Duodenal mucosa (tissue), 2 donors: Measurements from ENCODE around the gene TMUB2.

Experiments
- H3K27ac ChIP-seq: one replicate; pipeline ENCODE4 v1.7.0; 2013; ENCODE audit warnings: low read depth, low read length
- H3K27me3 ChIP-seq, 2 donors: one replicate each; pipeline ENCODE4 v1.7.0; 2013; ENCODE audit warnings: low read length in 2 of 2, control low read depth in 1 of 2; ENCODE audit not compliant: insufficient read depth in 2 of 2, control insufficient read depth in 1 of 2
- H3K36me3 ChIP-seq, 2 donors: one replicate each; pipeline ENCODE4 v1.7.0; 2013; ENCODE audit warnings: low read length in 2 of 2, control low read depth in 1 of 2; ENCODE audit not compliant: insufficient read depth in 2 of 2, control insufficient read depth in 1 of 2
- H3K4me1 ChIP-seq, 2 donors: one replicate each; pipeline ENCODE4 v1.7.0; 2013; ENCODE audit warnings: low read length in 2 of 2, control low read depth in 1 of 2; ENCODE audit not compliant: insufficient read depth in 2 of 2, control insufficient read depth in 1 of 2
- H3K4me3 ChIP-seq, 2 donors: one replicate each; pipeline ENCODE4 v1.7.0; 2013; ENCODE audit warnings: low read length in 2 of 2, low read depth in 1 of 2
- H3K9ac ChIP-seq, 2 donors: one replicate each; pipeline ENCODE4 v1.7.0; 2013; ENCODE audit warnings: low read length in 2 of 2, low read depth in 1 of 2
- H3K9me3 ChIP-seq, 2 donors: one replicate each; pipeline ENCODE4 v1.7.0; 2013; ENCODE audit warnings: low read length in 2 of 2, control low read depth in 1 of 2; ENCODE audit not compliant: control insufficient read depth in 1 of 2

The TMUB2 gene

DNA sequence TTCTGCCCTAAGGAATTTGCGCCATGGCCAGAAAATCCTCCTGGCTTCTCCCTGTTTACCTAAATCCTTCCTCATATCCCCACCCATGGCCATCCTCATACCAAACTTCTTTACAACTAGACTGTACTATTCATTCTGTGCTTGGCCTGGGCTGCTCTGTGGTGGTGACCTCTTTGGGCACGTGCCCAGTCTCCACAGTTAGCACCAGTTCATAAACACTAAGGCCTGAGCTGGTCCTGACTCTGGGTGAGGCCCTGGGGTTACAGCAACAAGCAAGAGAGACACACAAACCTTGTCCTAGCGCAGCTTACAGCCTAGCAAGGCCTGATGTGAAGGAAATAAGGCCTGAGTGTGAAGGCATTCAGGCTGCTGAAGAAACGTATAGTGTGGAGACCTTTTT is 16.0 kb downstream of the TMUB2 start:
- H3K27ac ChIP-seq: no peak overlapping the region
- peak overlapping the region in 1 of 2 donors; percentile 14 for H3K9ac ChIP-seq
- H3K9me3 ChIP-seq: no peaks in the 10 kb centered on the region
- no peaks in the 10 kb centered on the region for H3K27me3 ChIP-seq
- peaks cover 22 to 29% of the 10 kb centered on the region in 2 donors for H3K4me1 ChIP-seq
- H3K4me3 ChIP-seq: no peak overlapping the region
- H3K36me3 ChIP-seq: peaks cover 9 to 13% of the 10 kb centered on the region in 2 donors

DNA sequence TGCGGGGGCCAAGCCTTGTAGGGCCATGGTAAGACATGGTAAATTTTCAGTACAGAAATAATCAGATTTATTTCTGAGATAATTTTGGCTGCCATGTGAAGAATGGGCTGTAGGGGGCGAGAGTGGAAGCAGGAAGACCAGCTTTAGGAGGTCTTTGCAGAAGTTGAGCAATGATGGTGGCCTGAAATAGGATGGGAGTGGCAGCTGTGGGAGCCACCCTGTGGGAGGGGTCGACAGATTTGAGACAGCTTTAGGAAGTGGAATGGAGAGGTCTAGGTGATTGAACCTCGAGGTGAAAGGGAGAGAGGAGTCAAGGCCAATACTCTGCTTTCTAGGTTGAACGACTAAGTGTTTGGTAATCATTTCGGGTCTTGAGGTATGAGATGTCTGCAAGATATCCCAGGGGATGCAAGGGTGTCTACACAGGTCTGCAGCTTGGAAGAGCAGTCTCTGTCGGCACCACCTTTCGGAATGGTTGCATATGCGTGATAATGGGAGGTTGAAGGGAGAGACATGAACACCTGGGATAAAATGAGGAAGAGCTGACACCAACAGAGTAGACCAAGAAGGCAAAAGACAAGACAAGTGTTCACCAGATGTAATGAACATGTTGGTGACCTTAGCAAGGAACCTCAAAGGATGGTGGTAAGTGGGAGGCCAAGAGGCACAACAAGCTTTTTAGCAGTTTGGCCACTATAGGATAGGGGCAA is 17.1 kb downstream of the TMUB2 start:
- no peaks in the 10 kb centered on the region for H3K9me3 ChIP-seq
- no peak overlapping the region for H3K9ac ChIP-seq
- H3K4me3 ChIP-seq: no peak overlapping the region
- no peak overlapping the region for H3K27ac ChIP-seq
- peaks cover 15 to 22% of the 10 kb centered on the region in 2 donors for H3K4me1 ChIP-seq
- no peaks in the 10 kb centered on the region for H3K27me3 ChIP-seq
- H3K36me3 ChIP-seq: peaks cover 17 to 23% of the 10 kb centered on the region in 2 donors

DNA sequence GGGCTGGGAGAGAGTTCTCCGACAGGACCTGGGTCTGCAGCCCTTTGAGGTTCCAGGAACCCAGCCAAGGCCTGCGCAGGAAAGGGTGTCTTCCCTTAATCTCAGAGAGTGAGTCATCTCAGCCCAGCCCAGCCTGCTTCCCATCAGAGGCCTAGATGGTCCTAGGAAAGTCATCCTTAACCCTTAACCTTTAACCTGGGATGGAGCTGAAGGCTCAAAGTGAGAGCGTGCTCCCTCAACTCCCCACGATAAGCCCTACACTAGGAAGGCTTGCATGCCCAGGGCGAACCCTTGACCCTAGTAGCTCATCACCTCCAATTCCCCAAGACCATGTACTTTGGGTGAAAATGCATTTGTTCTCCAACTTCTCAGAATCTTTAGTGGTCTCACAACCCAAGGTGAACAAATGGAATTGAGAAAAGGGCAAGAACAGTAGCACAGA is 17.7 kb downstream of the TMUB2 start:
- Histone ChIP-seq H3K27me3 (no peaks in the 10 kb centered on the region), H3K4me1 (peaks cover 15 to 22% of the 10 kb centered on the region in 2 donors), H3K27ac (no peak overlapping the region), H3K9me3 (no peaks in the 10 kb centered on the region), H3K9ac (no peak overlapping the region), H3K36me3 (peaks cover 17 to 28% of the 10 kb centered on the region in 2 donors), H3K4me3 (no peak overlapping the region)

DNA sequence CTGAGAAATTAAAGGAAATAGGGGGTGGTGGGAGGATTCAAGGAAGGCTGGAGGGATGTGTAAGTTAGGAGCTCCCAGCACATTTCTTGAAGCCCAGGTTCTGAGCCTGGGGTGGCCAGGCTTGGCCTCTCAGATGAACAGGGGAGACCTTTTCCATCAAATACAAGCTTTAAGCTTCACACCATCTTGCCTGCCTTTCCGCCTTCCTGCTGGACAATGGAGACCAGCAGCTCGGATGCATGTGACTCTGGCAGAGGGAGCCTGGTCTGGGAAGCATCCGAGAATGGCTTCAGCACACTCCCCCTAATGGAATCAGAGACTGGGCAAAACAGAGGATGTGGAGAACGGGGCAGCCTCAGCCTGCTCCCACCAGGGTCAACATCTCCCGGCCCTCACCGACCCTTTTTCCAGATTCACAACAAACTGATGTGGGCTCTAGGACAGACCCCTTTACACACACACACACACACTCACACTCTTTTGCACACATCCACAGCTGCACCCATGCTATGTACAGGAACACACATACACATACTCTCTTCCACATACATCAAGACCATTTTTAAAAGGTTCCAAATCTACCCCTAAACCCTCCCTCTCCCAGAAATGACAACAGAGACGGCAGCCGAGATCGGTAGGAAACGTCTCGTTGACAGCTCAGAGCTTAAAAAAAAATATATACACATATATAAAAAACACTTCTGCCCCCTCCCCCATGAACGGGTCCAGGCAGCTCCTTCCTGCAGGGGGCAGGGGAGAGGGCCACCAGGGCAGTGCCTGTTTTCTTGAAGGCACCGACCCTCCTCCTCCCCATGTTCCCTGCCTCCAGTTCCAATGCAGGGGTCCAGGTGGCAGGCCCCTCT is 19.4 kb downstream of the TMUB2 start:
- peaks cover 17 to 37% of the 10 kb centered on the region in 2 donors for H3K36me3 ChIP-seq
- H3K4me3 ChIP-seq: no peak overlapping the region
- no peak overlapping the region for H3K9ac ChIP-seq
- no peak overlapping the region for H3K27ac ChIP-seq
- H3K27me3 ChIP-seq: no peaks in the 10 kb centered on the region
- H3K9me3 ChIP-seq: no peaks in the 10 kb centered on the region
- peaks cover 18 to 28% of the 10 kb centered on the region in 2 donors for H3K4me1 ChIP-seq

DNA sequence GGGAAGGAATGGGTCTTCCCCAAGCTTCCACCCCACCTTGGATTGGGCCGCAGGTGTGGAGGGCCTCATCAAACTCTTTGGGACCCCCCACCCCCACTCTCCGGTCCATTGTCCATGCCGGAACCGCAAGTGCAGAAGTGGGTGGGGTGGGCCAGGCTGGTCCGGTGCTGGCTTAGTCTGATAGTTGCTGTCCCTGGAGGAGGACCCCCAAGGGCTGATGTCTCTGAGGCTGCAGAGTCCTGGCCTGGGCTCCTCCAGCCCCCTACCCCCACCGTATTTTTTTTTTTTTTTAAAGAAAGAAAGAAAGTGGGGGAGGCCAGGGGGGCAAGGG is 20.0 kb downstream of the TMUB2 start:
- peaks cover 18 to 28% of the 10 kb centered on the region in 2 donors for H3K4me1 ChIP-seq
- H3K4me3 ChIP-seq: no peak overlapping the region
- no peak overlapping the region for H3K27ac ChIP-seq
- H3K9ac ChIP-seq: no peak overlapping the region
- no peaks in the 10 kb centered on the region for H3K27me3 ChIP-seq
- H3K9me3 ChIP-seq: no peaks in the 10 kb centered on the region
- peaks cover 17 to 43% of the 10 kb centered on the region in 2 donors for H3K36me3 ChIP-seq

DNA sequence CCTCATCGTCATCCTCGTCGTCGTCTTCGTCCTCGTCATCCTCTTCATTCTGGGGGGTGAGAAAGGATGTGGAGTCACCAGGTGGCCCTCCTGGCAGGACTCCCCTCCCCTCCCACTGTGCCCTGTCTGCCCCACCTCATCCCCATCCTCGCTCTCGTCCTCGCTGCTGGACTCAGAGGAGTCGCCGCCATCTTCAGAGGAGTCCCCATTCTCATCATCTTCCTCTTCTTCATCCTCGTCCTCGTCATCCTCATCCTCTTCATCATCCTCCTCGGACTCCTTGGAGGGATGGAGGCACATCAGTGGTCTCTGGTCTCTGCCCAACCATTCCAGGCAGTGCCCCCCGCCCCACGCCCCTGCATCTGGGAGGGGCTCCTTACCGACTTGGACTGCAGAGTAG is 20.5 kb downstream of the TMUB2 start:
- H3K36me3 ChIP-seq: peaks cover 17 to 43% of the 10 kb centered on the region in 2 donors

DNA sequence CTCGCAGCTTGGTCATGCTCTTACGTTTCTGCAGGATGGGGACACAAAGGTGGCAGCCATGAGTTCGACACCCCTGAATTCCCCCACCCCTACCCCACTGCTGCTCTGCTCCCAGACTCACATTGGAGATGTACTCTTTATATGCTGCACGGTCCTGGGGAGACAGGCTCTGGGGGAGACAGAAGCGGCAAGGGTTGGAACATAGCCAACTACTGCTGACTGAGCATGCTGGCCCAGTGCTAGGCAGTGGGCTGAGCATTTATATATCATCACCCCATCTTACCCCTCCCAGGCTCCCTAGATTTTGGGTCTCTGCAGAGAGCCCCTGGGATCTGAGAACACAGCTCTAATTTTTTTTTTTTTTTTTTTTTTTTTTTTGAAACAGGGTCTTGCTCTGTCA is 21.0 kb downstream of the TMUB2 start:
- Histone ChIP-seq H3K9ac (no peak overlapping the region), H3K27ac (no peak overlapping the region), H3K4me1 (peaks cover 18 to 28% of the 10 kb centered on the region in 2 donors), H3K9me3 (no peaks in the 10 kb centered on the region), H3K4me3 (no peak overlapping the region), H3K27me3 (no peaks in the 10 kb centered on the region), H3K36me3 (peaks cover 17 to 43% of the 10 kb centered on the region in 2 donors)

More for the DNA sequence above, 20.5 kb downstream of the TMUB2 start:
- no peaks in the 10 kb centered on the region for H3K27me3 ChIP-seq
- no peak overlapping the region for H3K9ac ChIP-seq
- H3K9me3 ChIP-seq: no peaks in the 10 kb centered on the region
- peaks cover 18 to 28% of the 10 kb centered on the region in 2 donors for H3K4me1 ChIP-seq
- H3K27ac ChIP-seq: no peak overlapping the region
- no peak overlapping the region for H3K4me3 ChIP-seq

DNA sequence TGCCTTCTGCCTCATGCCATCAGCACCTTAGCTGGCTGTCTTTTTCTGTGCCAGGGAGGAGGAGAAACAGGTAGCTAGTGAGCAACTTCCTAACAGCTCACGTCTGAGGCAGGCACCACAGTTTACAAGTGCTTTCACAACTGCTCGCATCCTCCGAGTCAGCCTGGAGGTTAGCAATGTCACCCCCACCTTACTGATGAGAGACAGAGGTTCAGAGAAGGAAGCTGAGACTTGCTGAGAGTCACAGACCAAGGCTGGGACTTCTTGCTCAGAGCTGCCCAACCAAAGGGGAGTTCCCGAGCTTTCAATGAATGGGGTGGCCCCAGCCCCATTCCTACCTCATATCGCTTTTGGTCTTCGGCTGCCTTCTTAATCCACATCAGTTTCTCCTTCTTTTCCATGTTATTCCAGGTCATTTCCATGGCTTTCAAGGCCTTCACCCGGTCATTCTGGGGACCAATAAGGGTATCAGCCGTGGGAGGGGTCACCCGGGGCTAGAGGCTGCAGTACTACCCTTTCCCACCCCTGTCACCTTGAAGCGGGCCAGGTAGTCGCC is 23.1 kb downstream of the TMUB2 start:
- Histone ChIP-seq H3K4me1 (peaks cover 3 to 13% of the 10 kb centered on the region in 2 donors), H3K9me3 (no peaks in the 10 kb centered on the region), H3K4me3 (no peak overlapping the region), H3K9ac (peak overlapping the region in 1 of 2 donors; percentile 44), H3K27me3 (no peaks in the 10 kb centered on the region), H3K27ac (no peak overlapping the region), H3K36me3 (peaks cover 25 to 58% of the 10 kb centered on the region in 2 donors)

DNA sequence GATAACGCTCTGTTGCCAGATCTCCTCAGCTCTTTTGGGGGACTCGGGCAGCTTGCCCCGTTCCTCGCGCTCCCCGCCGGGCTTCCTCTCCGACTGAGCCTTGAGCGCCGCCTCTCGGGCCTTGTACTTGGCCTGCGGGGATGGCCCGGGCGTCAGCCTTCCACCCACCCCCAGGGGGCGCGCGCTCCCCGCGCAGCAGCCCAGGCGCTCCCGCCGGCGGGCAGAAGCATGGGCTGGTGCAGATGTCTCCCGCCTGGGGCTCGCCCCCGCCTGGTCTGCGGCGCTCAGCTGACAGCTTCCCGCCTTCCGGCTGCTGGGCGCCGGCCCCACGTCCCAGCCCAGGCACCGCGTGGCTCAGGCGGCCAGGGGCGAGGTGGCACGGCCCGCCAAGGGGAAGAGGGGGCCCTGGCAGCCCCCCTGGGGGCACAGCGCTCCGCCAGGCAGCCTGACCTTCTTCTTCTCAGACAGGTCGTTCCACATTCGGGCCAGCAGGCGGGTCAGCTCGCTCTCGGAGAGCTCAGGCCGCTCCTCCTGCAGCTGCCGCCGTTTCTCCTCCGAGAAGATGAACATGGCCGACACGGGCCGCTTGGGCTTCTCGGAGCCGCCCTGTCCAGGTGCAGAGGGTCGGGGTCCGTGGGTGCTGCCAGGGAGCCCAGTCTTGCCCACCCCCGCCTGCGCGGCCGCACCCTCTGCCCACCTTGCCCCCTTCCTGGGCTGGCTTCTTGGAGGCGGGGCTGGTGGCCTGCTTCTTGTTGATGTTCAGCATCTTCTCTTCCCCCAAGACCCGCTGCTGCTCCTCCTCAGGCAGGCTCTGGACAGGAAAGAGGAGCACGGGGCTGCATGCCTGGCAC is 23.8 kb downstream of the TMUB2 start:
- H3K9me3 ChIP-seq: no peaks in the 10 kb centered on the region
- H3K36me3 ChIP-seq: peaks cover 32 to 65% of the 10 kb centered on the region in 2 donors
- no peaks in the 10 kb centered on the region for H3K27me3 ChIP-seq
- peaks cover 3 to 14% of the 10 kb centered on the region in 2 donors for H3K4me1 ChIP-seq
- H3K9ac ChIP-seq: peak overlapping the region in 1 of 2 donors; percentile 44
- H3K27ac ChIP-seq: no peak overlapping the region
- no peak overlapping the region for H3K4me3 ChIP-seq
